Right hindlimb (tissue), 1 donor: ENCODE data around the gene MAPK8IP2.

Experiments
- DNase-seq: peaks from one replicate; pipeline ENCODE4 v3.0.0-alpha.2; 2018

MAPK8IP2 gene

DNA sequence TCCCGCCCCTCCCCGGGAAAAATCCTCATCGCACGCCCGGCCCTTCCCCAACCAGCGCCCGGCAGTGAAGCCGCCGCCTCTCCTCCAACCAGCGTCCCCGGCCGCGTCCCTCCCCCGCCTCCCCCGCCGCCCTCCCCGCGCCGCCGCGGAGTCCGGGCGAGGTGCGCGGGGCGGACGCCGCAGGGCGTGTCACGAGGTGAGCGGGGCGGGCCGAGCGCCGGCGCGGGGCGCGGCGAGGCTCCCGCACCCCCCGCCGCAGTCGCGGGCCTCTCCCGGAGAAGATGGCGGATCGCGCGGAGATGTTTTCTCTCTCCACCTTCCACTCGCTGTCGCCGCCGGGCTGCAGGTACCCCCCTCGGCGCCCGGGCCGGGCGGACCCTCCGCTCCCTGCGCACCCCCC is at the start of gene MAPK8IP2:
Gene MAPK8IP2 (plus strand): TSS at position 256 of the 400 bp plus-strand sequence. CDS start 26 bp downstream, at position 282.
- DNase-seq = no peak

DNA sequence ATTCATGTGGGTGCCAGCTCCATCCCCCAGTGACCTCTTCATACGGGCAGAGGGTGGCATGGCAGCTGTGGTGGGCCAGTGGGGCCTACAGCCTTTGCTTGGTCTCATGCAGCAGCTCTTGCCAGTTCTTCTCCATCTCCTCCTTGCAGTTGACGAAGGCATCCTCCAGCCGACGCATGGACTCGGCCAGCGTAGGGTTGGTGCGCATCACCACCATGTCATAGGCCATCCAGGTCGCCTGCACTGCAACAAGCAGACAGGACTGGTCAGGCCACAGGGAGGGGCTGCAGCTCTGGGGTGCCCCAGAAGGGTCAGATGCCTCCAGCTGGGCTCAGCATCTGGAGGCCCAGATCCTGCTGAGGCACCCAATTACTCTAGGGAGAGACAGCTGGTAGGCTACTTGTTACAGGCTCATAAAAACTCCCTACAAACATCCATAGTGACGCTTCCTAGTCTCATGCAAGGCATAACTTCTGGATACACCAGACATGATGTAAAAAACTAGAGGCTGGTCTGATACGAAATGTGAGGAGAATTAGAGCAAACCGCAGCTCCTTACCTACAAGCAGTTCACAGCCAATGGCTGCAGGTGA is 49.3 kb upstream of the MAPK8IP2 start:
- DNase-seq = no peak

DNA sequence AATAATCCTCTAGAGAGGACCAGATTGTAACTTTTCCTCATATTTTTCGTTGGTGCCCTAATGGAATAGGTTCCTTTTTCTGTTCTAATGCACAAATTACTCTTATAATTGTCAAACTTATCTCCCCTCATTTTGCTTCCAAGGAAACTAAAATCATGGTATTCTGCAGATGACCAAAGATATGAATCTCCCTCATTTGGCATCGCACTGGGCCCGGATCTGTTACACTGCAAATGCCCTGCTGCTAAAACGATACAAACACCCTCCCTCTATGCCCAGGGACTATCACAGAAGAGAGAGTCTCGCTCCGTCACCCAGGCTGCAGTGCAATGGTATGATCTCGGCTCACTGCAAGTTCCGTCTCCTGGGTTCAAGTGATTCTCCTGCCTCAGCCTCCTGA is 47.3 kb upstream of the MAPK8IP2 start:
- no peak for DNase-seq

DNA sequence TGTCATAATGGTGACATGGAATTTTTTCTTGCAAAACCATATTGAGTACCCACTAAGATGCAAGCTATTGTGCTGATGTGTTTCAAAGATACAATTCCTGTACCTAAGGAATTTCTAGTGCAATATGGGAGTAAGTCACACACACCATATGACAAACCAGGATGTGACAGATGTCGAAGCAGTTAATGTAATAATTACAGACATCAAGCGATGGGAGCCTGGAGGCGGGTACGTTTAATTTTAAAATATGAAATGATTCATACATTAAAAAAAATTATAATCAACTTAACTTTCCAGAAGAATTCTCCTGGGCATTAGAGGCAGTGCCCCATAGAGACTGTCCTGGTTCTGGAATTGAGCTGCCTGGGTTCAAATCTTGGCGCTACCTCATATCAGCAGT is 43.9 kb upstream of the MAPK8IP2 start:
- DNase-seq = no peak

DNA sequence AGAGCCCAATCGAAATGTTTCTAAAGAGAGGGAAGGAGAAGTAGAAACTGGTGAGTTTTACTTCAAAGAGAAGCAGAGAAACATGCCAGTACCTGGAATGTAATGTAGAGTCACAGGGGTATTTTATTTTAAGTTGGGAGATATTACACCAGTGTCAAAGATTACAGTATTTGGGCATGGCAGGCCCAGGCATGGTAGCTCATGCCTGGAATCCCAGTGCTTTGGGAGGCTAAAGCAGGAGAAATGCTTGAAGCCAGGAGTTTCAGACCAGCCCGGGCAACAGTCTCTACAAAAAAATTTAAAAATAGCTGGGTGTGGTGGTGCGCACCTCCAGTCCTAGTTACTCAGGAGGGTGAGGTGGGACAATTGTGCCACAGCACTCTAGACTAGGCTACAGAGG is 40.6 kb upstream of the MAPK8IP2 start:
- no peak for DNase-seq

DNA sequence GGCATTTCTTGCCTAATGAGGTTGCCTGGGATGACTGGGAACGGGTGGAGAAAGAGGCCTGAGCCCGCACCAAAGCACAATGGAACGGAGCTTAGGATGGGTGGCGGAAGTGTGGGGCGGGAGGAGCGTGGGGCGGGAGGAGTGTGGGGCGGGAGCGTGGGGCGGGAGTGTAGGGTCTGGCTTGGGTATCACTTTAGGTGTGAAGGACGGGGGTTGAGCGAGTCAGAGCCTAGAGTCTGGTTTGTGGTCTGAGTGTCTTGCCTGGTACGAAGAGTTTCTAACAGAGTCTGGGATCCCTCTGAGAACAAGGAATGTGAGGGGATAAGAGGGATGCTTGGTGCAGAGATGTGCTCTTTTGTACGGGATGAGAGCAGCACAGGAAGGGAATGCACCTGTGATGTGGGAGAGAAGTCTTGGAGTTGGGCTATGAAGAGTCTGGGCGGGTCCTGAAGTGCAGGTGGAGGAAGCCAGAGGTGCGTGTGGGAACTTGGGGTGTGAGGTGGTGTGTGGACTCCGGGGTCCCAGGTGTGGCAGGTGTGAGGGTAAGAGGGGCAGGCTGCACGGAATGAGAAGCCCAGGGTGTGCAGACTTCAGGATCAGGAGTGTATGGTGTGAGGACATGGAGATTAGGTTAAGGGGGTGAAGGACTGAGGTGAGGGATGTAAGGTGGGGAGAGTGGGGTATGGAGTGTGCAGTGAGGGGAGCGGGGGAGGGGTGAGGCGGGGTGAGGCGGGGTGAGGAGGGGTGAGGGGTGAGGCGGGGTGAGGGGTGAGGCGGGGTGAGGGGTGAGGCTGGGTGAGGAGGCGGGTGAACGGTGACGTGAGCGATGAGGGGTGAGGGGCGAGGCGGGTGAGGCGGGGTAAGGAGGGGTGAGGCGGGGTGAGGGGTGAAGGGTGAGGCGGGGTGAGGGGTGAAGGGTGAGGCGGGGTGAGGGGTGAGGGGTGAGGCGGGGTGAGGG is 38.9 kb upstream of the MAPK8IP2 start:
- no peak for DNase-seq

DNA sequence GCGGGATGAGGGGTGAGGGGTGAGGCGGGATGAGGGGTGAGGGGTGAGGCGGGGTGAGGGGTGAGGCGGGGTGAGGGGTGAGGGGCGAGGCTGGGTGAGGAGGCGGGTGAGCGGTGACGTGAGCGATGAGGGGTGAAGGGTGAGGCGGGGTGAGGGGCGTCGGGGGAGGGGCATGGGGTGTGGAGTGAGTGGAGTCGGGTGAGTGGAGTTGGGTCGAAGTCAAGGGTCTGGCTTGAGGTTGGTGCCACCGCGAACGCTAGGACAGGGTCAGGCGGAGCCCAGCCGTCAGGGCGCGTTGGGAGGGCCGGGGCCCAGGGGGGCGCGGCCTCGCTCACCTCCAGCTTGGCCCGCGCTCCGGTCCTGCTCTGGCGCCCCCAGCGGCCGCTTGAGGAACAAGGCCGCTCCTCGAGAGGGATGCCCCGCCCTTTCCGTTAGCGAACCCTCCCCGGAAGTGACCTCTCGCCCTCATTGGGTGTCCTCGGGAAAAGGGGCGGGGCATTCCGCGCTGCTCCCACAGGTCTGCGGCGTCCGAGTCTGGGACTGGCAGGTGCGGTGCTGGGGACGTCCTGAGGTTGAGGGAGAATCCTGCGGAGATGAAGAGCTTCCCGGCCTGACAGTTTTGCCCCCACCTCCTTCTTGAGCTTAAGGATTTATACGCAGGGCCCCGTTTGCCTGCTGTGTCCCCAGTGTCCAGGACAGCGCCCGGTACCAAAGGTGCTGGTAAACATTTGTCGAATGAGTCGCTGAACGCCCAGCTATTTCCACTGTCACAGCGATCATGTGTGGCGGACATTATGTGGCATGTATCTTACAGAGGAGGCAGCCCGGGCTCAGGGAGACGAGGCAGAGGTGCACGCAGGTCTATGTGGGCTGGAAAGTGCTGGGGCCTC is 37.8 kb upstream of the MAPK8IP2 start, which contains the start of gene SYCE3:
Gene SYCE3 (minus strand): TSS at position 397 of the 890 bp plus-strand sequence. CDS start 6,514 bp downstream, outside the sequence.
- peak; percentile 94 for DNase-seq

DNA sequence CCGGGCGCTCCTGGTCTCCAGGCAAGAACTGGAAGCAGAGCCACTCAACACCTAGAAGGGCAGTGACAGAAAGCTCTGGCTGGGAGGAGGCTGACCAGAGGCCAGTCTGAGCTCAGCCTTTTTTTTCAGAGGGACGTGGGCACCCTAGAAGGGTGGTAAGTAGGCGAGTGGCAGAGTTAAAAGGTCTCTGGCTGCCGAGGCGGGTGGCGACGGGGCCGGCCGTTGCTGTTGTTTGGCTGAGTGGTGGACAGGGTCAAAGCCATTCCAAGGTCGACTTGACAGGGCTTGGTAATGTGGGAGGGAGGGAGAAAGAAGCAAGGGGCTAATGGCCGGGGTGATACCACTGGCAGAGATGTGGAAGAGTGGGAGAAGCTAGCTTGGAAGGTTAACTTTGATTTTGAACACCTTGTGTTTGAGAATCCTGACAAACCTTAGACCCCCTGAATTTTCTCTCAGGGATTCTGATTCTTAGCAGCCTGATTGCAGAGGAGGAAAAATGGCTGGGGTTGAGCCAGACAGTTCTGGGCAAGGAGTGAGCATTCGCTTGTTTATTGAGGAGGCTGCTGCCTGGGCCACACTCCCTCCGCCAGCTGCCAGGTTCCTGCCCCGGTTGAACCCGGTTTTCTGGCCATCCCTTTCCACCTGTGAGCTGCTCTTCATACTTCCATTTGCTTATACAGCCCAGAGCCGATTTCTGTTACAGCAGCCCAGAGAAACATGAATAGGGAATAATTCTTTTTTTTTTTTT is 37.0 kb upstream of the MAPK8IP2 start:
- DNase-seq = no peak

DNA sequence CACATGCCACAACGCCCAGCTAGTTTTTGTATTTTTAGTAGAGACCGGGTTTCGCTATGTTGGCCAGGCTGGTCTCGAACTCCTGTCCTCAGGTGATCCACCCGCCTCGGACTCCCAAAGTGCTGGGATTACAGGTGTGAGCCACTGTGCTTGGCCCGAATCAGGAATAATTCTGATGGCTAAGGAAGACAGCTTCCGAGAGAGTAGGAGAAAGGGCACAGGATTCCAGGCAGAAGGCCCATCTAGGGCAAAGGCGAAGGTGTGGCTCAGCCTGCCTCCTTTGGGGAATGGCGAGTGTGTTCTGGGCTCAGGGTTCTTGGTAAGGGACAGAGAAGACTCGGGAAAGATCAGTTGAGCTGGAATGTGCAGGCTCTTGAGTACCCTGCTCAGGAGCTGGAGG is 36.3 kb upstream of the MAPK8IP2 start:
- DNase-seq = no peak

DNA sequence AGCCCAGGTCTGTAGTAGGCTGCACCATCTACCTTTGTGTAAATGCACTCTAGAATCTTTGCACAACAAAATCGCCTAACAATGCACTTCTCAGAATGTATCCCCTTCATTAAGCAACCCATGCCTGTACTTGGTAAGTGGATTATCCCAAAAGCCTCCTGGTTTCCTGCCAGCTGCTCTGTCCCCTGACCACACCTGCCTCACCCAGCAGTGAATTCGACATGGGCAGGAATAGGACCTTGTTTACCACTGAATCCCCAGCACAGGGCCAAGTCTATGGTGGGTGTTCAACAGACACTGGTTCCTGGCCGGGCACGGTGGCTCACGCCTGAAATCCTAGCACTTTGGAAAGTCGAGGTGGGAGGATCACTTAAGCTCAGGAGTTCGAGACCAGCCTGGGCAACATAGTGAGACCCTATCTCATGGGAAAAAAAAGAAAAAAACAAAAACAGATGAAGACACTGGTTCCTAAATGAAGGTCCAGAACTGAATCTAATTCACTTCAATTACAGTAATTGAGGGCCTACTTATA is 32.8 kb upstream of the MAPK8IP2 start:
- no peak for DNase-seq

DNA sequence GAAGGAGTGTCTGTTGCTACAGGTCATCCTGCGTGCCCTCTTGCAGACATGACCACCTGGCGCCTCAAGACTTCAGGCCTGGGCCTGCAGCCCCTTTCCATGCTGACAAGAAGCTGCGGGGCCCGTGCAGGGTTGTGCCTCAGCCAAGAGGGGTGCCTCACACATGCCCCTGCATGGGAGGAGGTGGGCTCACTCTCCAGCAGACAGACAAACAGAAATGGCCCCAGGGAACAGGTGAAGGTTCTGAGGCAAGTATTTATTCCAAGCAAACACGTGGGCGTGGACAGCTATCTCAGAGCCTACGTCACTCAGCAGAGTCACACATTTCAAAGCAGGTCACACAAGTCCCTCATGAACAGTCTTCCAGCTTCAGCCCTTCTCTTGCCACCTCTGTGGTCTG is 32.0 kb upstream of the MAPK8IP2 start:
- DNase-seq = no peak

DNA sequence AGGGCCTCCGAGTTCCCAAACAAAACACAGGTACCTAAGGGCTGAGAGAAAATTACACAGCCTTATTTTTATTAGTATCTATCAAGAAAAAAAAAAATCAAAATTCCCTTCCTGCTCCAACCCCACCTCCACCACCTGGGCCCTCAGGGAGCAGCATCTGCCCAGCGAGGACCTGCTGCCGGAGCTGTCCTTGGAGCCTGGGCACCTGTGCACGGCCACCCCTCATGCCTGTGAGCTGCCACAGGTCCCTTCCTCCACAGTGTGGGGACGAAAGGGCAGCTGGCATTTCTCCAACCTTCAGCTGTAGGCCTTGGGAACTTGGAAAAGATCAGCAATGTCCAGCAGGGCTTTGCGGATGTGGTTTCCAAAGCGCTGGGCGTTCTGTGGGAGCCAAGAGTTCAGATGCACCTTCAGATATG is 31.5 kb upstream of the MAPK8IP2 start:
- DNase-seq = no peak

DNA sequence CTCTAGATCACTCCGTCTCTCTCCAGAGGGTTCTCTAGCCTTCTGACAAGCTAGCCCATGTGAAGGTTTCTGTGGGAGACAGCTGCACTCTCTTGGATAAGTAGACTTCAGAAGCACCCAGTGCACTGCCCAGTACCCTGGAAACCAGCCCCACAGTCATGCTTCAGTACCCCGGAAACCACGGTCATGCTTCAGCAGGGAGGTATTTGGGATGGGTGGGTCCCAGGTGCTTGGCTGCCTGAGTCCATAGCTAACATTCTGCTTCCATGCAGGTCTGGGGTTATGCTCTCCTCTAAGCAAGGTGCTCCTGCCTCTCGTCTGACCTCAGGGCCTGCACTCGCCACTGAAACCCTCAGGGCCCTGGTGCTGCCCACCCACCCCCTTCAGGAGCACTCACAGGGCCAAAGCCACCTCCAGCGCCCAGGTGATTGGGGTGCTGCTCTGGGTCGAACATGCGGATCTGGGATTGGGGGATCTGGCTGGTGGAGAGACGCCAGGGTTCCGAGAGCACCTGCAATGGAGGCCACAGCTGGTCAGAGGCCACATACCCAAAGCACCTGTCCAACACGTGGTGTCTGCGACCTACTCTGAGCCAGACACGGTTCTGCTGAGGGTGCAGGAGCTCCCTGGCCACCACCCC is 30.6 kb upstream of the MAPK8IP2 start:
- no peak for DNase-seq

DNA sequence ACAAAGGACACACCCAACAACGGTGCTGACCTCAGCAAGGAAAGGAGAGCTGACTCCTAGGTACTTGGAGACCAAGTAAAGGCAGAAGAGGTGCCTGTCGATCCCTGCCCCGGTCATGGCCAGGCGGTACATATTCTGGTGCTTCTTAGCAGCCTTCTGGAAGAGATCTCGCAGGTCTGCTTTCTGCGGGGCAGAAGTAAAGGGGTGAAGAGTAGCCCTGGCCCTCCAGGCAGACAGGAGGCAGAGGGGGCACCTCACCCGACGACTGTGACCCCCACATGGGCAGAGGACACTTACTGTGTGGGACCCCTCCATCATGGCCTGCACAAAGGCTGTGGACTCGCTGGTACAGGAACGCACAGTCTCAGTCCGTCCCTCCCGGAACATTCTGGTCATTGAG is 29.7 kb upstream of the MAPK8IP2 start:
- no peak for DNase-seq

DNA sequence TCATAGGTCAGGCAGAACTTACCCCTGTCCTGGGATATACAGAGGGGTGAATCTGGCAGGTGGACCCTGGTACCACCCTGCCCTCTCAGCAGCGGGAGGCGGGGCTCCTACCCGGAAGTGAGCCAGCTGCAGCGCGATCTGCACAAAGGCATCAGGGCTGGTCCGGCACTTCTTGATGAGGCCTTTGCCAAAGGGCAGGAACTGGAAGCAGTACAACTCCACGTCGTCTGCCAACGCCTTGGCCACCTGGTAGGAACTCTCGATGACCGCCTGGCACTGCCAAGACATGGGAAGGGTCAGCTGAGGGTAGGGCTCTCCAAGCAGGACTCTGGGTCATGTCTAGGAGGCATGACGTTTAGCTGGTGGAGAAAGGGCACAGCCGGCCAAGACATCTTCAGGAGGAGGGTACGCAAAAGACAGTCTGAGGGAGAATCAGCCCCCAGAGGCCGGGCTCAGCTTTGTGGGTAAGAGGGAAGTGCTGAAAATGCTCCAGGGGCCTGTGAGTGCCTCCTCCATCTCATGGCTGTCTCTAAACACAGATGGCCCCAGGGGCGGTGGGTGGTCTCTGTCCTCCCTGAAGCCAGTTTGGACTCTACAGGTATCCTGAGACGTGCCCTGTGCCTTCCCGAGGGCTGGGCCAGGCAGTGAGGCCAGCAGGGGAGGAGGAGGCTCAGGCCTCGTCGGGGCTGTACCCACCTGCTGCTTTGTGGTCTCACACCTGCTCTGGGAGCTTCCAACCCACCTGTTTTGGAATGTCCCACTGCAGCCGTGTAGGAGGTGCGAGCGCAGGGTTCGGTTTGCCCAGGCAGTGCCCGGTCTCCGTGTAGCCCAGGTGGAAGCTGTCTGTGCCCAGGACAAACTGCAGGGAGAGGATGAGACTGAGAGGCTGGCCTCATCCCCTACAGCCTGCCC is 29.1 kb upstream of the MAPK8IP2 start:
- DNase-seq = no peak

DNA sequence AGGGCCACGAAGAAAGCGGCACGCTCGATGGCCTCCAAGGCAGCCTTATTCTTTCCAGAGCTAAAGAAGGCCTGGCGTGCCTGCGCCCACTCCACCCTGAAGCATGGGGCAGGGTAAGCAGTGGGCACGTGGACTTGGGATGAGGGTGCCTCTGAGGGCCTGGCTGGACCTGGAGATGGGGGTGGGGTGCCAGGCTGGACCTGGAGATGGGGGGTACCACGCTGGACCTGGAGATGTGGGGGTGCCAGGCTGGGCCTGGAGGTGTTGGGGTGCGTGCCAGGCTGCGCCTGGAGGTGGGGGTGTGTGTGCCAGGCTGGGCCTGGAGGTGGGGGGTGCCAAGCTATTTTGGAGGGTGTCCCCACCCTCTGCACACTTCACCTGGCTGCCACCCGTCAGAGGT is 27.6 kb upstream of the MAPK8IP2 start:
- DNase-seq = no peak

DNA sequence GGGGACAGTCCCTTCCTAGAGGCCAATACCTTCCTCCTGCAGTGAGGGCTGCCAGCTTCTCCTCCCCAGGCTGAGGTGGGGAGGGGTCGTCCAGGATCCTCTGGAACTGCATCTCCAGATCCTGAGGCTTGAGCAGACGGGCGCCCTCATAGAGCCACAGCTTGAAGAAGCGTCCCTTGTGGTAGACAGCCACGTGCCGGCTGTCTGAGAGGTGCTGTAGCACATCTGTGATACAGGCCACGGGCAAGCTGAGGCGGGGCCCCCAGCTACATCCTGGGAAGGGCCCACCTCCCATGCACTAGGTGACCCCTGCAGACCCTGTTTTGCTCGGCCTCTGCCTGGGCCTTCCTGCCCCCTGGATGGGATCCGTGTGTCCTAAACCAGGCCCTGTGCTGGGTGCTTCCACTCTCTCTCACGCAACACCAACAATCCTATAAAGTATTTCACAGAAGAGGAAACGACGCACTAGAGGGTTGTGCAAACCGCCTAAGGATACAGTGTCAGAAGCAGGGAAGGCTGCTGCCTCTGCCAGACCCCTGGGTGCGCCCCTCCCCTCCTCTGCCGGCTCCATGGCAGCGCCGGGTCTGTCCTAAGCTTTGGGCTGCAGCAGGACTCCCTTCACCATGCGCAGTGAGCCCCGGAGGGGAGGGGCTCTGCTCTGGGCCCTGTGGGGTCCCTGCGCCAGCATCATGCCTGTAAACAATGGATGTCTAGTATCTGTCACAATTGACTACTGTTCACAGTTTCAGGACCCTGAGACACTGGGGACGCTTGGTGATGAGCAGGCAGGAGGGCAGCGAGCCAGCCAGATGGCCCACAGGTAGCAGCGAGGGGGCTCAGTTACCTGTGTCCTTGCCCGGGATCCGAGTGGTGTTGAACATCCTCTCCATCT is 26.9 kb upstream of the MAPK8IP2 start:
- no peak for DNase-seq

DNA sequence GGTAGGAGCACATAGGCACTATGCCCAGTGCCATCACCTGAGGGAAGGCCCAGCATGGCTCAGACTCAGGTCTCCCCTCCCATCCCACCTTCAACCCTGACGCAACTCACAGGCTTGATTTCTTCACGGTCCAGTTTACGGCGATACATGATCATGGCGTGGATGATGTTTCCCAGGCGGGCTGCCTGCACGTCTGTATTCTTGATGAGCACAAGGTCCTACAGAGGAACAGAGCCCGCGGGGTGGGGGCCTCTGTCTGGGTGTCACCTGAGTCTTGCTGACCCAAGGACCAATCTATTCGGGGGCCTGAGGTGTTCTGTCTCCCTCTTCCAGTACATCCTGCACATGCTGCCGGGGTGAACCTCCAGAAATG is 26.2 kb upstream of the MAPK8IP2 start:
- DNase-seq = no peak

DNA sequence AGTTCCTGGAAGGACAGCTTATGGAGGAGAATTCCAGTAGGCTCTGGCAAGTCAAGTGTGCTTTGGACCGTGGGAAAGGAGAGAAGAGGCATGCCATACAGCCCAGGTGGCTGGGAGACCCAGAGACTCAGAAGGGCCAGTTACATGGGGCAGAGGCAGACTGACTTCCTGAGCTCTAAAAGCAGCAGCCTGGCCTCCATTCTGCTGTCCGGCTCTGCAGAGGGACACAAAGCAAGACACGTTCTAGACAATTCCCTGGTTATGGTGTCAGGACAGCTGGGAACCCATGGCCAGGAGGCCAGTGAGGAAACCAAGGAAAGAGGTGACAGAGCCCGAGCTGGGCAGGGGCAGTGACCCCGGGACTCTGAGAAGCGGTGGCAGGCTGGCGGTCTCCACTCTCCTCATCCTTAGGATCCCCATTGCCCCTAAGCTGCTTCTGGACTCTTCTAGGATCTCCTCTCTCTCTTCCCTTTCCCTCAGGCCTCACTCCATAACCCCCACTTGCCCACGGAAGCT is 25.1 kb upstream of the MAPK8IP2 start:
- DNase-seq = no peak
